ENCODE measurements around the gene DYNC2I2.

The DYNC2I2 gene

DNA sequence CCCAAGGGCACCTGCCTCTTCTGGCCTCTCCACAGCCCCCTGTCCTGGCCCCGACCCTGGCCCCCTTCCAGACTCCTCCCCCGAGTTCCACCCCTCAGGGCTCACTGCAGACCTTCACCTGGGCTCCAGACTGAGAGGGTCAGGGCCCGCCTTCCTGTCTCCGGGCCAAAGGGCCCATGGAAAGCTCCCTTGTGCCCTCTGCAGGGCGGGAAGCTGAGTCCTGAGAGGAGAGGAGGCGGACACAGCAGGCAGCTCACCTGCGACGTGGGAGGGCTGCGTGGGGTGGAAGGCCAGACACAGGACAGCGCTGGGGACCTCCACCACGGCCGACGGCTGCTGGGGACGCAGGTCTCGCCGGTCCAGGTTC is 20.6 kb downstream of the DYNC2I2 start:
- TF ChIP-seq, protein P1, sequence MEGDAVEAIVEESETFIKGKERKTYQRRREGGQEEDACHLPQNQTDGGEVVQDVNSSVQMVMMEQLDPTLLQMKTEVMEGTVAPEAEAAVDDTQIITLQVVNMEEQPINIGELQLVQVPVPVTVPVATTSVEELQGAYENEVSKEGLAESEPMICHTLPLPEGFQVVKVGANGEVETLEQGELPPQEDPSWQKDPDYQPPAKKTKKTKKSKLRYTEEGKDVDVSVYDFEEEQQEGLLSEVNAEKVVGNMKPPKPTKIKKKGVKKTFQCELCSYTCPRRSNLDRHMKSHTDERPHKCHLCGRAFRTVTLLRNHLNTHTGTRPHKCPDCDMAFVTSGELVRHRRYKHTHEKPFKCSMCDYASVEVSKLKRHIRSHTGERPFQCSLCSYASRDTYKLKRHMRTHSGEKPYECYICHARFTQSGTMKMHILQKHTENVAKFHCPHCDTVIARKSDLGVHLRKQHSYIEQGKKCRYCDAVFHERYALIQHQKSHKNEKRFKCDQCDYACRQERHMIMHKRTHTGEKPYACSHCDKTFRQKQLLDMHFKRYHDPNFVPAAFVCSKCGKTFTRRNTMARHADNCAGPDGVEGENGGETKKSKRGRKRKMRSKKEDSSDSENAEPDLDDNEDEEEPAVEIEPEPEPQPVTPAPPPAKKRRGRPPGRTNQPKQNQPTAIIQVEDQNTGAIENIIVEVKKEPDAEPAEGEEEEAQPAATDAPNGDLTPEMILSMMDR (IDR thresholded peaks at IDR 0.05; ENCODE audit: control insufficient read depth, insufficient read depth, low read depth, low read length, missing control alignments), result peak; percentile 7
- DNase-seq (ENCODE audit: low read depth), result no peak
- H3K4me3 ChIP-seq (ENCODE audit: control insufficient read depth, low read depth, low read length), result no peak overlapping the region

DNA sequence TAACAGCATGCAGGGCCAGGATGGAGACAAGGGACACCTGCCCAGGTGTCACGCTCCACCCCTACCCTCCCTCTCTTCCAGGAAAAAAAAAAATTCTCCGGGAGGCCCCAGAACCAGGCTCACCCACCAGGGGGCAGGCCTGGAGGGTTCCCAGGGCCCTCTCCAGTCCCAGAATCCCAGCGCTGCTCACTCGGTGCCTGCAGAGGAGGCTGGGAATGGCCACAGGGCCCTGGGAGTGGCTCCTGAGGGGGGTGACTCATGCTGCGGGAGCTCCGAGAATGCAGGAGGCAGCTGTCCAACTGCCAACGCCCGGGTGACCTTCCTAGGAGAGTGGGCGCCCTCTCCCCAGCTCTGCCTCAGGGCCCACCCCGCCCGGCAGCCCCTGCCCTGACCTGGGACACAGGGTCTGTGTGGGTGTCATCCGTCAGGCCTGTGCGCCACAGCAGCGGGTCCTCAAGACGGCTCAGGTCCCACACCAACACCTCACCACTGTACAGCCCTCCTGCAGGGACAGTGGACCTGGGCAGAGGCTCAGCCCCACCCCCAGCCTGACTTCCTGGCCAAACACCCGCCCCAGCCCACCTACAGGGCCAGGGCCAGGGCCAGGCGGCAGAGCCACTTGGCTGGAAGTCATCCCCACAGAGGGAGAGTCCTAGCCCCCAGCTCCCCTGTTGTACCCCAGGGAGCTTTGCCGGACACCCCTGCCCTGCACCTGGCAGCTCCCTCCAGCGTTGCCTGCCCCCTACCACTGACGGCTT is 21.2 kb downstream of the DYNC2I2 start:
- peak; percentile 85 for DNase-seq (ENCODE audit: low read depth)
- H3K4me3 ChIP-seq (ENCODE audit: control insufficient read depth, low read depth, low read length), result no peak overlapping the region
- TF ChIP-seq, protein P1 (IDR thresholded peaks at IDR 0.05; ENCODE audit: control insufficient read depth, insufficient read depth, low read depth, low read length, missing control alignments), result peak; percentile 94

DNA sequence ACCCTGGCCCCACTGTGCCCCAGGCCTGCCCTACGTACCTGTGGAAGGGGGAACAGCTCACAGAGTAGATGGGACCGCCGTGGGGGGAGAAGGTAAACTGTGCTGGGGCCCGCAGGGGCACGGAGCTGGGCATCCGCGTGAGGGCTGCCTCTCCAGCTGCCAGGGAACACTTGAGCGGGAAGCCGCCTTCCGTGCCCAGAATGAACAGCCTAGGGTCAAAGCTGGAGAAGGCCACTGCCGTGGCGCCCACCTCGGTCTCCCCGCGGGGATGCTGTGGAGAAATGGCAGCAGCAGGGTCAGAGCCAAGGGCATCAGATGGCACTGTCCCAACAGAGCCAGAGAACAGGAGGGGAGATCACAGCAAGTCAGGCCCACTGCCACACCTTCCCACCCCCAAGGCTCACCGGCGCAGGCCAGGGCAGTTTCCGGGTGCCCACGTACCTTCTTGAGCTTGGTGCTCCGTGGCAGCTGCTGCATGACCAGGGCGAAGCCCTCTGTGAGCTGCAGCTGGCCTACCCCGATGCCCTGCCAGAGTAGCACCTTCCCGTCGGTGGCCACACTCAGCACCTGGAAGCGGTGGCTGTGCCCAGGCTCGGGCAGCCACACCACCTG is 21.9 kb downstream of the DYNC2I2 start:
- TF ChIP-seq, protein P1 (IDR thresholded peaks at IDR 0.05; ENCODE audit: control insufficient read depth, insufficient read depth, low read depth, low read length, missing control alignments), result no peak
- no peak overlapping the region for H3K4me3 ChIP-seq (ENCODE audit: control insufficient read depth, low read depth, low read length)
- no peak for DNase-seq (ENCODE audit: low read depth)

DNA sequence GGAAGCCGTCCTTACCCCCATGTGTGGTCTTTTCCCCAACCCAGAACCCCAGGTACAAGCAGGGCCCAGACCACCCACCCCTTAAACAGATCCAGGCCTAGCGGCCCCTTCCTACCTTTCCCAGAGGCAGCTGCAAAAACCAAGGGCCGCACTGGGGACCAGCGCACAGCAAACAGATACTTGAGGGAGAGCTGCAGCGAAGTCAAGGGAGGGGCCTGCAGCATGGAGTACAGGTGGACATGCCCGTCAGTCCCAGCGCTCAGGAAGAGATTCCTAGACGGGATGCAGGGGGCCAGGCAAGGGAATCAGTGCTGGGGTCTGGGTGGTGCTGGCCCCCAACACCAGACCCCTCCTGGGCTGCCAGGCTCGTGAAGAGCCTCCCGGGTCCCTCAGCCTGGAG is 22.5 kb downstream of the DYNC2I2 start:
- TF ChIP-seq, protein P1 (IDR thresholded peaks at IDR 0.05; ENCODE audit: control insufficient read depth, insufficient read depth, low read depth, low read length, missing control alignments), result no peak
- H3K4me3 ChIP-seq (ENCODE audit: control insufficient read depth, low read depth, low read length), result no peak overlapping the region
- no peak for DNase-seq (ENCODE audit: low read depth)

DNA sequence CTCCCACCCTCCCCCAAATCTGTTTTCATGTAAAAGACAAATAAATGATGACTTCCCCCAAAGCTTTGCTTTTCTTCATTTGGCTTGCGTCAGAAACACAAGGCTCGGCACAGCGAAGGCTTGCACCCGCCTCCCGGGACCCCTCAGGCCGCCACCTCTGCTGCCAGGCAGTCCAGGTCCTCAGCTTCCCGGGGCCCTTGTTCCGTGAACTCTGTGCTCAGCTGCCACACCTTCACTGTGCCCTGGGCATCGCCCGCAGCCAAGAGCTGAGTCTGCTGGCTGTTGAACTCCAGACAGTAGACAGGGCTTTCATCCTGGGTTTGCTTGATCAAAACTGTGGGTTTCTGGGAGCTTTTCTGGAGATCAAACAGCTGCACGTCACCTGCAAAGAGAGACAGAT is 23.0 kb downstream of the DYNC2I2 start:
- H3K4me3 ChIP-seq (ENCODE audit: control insufficient read depth, low read depth, low read length), result no peak overlapping the region
- no peak for DNase-seq (ENCODE audit: low read depth)
- TF ChIP-seq, protein P1 (IDR thresholded peaks at IDR 0.05; ENCODE audit: control insufficient read depth, insufficient read depth, low read depth, low read length, missing control alignments), result no peak

DNA sequence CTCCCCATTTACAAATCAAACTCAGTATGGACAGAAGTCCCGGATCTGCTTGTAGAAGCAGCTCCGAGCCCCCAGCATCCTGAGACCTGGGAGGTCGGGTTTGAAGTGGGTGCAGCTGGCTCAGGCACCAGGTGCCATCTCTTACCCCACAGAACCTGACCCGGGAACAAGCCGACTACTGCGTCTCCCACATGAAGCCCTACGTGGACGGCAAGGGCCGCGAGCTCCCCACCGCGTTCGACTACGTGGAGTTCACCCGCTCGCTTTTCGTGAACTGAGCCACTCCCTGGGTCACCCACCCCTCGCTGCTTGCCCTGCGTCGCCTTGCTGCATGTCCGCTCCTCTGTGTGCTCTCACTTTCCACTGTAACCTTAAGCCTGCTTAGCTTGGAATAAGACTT is 23.6 kb downstream of the DYNC2I2 start:
- TF ChIP-seq, protein P1 (IDR thresholded peaks at IDR 0.05; ENCODE audit: control insufficient read depth, insufficient read depth, low read depth, low read length, missing control alignments), result no peak
- DNase-seq (ENCODE audit: low read depth), result no peak
- no peak overlapping the region for H3K4me3 ChIP-seq (ENCODE audit: control insufficient read depth, low read depth, low read length)

Data from AG09309 (cell line).